Small intestine (tissue), 7 donors: ENCODE measurements around the gene ABCB6. TPM values are rescaled to one million over a fixed set of nuclear protein-coding genes. Genes with fewer than 3 reads are reported as not detected.
A peak's percentile ranks its signal among the peaks of the same experiment; 100 is the strongest.

Experiments
- DNase-seq, 2 donors: peaks; one replicate each; pipeline versions ENCODE4 v3.0.0 to v3.0.0-alpha.2; 2013
- FAIRE-seq: peaks from 2 replicates; lab custom pipeline; 2012; peaks lifted over from hg19 to GRCh38; lab: Jason Lieb, UNC
- H3K27ac ChIP-seq, 3 donors: one replicate each; pipeline ENCODE4 v1.5.1; 2013; ENCODE audit warnings: low read length in 2 of 3, mild to moderate bottlenecking in 2 of 3, control low read depth in 1 of 3, inconsistent platforms in 1 of 3, low read depth in 1 of 3, moderate library complexity in 1 of 3
- H3K27me3 ChIP-seq, 3 donors: one replicate each; pipeline ENCODE4 v1.6.1; 2013; ENCODE audit warnings: low read length in 3 of 3, inconsistent platforms in 1 of 3; ENCODE audit not compliant: control insufficient read depth in 3 of 3, insufficient read depth in 3 of 3
- H3K36me3 ChIP-seq, 3 donors: one replicate each; pipeline ENCODE4 v1.6.1; 2013; ENCODE audit warnings: low read length in 3 of 3, inconsistent platforms in 1 of 3, low read depth in 1 of 3, mild to moderate bottlenecking in 1 of 3, moderate library complexity in 1 of 3; ENCODE audit not compliant: control insufficient read depth in 3 of 3, insufficient read depth in 2 of 3
- H3K4me1 ChIP-seq, 3 donors: one replicate each; pipeline ENCODE4 v1.6.1; 2013; ENCODE audit warnings: low read length in 2 of 3, inconsistent platforms in 1 of 3, low read depth in 1 of 3, mild to moderate bottlenecking in 1 of 3, moderate library complexity in 1 of 3; ENCODE audit not compliant: control insufficient read depth in 3 of 3, insufficient read depth in 2 of 3
- H3K4me3 ChIP-seq, 3 donors: one replicate each; pipeline ENCODE4 v1.5.1; 2013; ENCODE audit warnings: low read length in 3 of 3, control low read depth in 1 of 3, inconsistent platforms in 1 of 3, low read depth in 1 of 3, mild to moderate bottlenecking in 1 of 3, moderate library complexity in 1 of 3
- H3K9me3 ChIP-seq, 2 donors: one replicate each; pipeline ENCODE4 v1.6.1; 2013; ENCODE audit warnings: low read depth in 1 of 2, low read length in 1 of 2; ENCODE audit not compliant: control insufficient read depth in 2 of 2, insufficient read depth in 1 of 2
- WGBS, 3 donors: extraction: QIAGEN DNeasy Blood & Tissue Kit; methylation state at CpG; one replicate each; pipeline ENCODE4 v1.1.7; 2013; 5-methylcytosine and 5-hydroxymethylcytosine counted together
- polyA plus RNA-seq, 4 donors: library from polyadenylated mRNA; stranded (reverse) in 3 of 4; unstranded in 1 of 4; fragments of 200-250 nt in 3 of 4; fragments of 120-200 nt in 1 of 4; gene quantifications; one replicate each; pipeline versions ENCODE4 v1.2.1 to v1.2.3, GENCODE V29; 2013
- donor health status: healthy with polysubstance abuse.
- donor health status: control.
- donor health status: control.
- donor health status: Bipolar disorder and iron deficiency.
- donor health status: healthy.

Gene ABCB6
- polyA plus RNA-seq, 4 donors, result 37.7 to 49.2 (median 43.0) TPM

DNA sequence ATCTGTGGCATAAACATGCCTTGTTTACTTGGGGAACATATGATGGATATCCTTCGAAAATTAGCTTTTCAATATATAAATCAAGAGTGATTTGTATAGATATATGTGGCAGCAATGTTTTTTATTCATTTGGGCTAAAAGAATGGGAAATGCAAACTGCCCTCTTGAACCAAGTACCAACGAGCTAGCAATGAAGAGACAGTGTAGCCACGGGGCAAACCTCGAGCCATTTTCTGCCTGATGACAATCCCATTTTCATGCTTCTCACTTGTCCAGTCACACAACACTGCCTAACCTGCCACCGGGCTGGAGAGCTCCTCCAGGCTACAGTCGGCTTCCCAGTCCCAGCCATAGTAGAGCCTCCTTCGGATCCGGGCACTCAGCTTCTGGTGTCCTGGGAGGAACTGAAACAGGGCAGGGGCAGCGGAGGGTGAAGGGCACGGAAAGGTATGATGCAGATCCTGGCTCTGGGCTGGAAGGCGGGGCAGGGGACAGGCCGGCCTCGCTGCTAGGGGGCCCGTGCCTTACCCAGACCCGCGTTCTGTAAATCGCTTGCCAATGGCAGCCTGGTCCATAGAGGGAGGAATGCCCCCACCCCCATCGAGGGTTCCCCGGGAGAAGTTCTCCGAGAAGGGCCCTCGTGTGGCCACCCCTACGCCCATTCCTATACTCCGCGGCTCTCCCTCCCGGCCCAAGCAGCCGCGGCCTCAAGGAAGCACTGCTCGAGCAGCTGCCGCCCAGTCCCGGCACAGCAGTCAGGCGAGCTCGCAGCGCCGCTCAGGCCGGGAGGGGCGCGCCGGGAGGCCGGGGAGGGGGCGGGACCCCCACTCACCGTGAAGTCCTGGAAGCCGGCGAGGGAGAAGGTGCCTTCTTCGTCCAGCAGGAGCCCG, 42.6 kb downstream of the ABCB6 start:
- WGBS, 3 donors, result 1 to 3% (median 2%) methylated on average over 29 to 45 of the region's 45 CpGs
- no peaks in the 10 kb centered on the region for H3K27me3 ChIP-seq
- DNase-seq (peak in 1 of 2 donors; percentile 71), FAIRE-seq (no peak)
- peaks cover 8 to 65% (median 23%) of the 10 kb centered on the region in 3 donors for H3K36me3 ChIP-seq
- H3K9me3 ChIP-seq, result no peaks in the 10 kb centered on the region
- peak overlapping the region; percentile 98 to 100 (median 100) for H3K27ac ChIP-seq
- H3K4me3 ChIP-seq, result peak overlapping the region; percentile 78 to 95 (median 86)
- peaks cover 7 to 10% (median 7%) of the 10 kb centered on the region in 3 donors for H3K4me1 ChIP-seq

DNA sequence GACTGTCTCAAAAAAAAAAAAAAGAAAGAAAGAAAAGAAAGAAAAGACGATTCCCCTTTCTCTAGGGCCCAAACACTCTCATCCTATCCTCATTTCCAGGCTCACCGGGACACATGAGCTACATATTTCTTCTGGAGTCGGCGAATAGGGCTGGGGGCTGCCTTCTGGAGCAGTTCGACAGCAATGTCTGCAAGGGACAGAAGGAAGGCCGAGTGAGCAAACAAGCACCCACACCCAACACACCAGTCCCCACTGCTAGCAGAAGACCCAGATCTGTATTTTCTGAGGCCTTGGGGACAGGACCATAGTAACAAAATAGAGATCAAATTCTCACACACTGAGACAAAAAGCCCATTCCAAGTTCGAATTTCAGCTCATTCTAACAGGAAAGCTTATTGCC, 43.3 kb downstream of the ABCB6 start:
- no peak overlapping the region for H3K27ac ChIP-seq
- 79 to 85% (median 80%) methylated on average over 7 of the region's 7 CpGs for WGBS, 3 donors
- peak overlapping the region in 2 of 3 donors; percentile 86 to 95 for H3K4me3 ChIP-seq
- H3K4me1 ChIP-seq, result peaks cover 7 to 15% (median 7%) of the 10 kb centered on the region in 3 donors
- no peaks in the 10 kb centered on the region for H3K9me3 ChIP-seq
- H3K36me3 ChIP-seq, result peaks cover 2 to 58% (median 16%) of the 10 kb centered on the region in 3 donors
- no peaks in the 10 kb centered on the region for H3K27me3 ChIP-seq
- no peak for DNase-seq
- FAIRE-seq, result no peak

DNA sequence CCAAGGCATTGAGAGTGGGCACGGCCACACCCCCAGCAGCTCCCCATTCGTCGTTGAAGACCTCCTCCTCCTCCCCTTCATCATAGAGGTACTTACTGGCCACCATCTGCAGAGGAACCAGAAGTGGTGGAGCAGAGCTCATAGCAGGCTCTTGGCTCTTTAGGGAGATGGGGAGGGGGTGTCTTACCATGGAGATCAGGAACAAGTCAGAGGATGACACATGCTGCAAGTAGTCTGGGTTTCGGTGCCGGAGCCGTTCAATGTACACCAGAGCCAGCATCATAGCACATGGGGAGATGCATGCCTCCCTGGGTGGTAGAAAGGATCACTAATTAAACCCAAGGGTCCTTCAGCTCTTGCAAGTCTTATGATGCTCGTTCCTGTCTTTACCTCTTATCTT, 44.0 kb downstream of the ABCB6 start:
- 82 to 88% (median 87%) methylated on average over 7 of the region's 7 CpGs for WGBS, 3 donors
- Histone ChIP-seq H3K4me1 (peaks cover 7 to 21% (median 7%) of the 10 kb centered on the region in 3 donors), H3K27ac (no peak overlapping the region), H3K9me3 (no peaks in the 10 kb centered on the region), H3K36me3 (peaks cover 2 to 51% (median 16%) of the 10 kb centered on the region in 3 donors), H3K4me3 (no peak overlapping the region), H3K27me3 (no peaks in the 10 kb centered on the region)
- DNase-seq (no peak), FAIRE-seq (no peak)

DNA sequence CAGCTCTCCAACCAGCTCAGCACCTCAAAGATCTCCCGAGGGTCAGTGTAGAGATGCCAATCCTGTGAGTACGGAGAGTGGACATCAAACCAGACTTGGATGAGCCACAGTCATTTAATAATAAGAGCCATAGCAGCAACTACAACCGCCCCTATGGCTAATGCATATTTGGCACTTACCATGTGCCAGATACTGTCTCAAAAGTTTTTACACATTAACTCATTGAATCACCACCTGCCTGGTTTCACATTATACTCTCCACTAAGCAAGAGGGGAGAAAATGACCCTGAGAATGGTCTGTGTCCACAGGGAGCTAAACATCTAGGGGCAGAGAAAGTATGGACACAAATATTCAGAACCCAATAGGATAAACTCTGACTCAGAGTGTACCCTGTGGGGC, 44.6 kb downstream of the ABCB6 start:
- H3K27me3 ChIP-seq, result no peaks in the 10 kb centered on the region
- no peak for DNase-seq
- no peak overlapping the region for H3K4me3 ChIP-seq
- peaks cover 2 to 47% (median 16%) of the 10 kb centered on the region in 3 donors for H3K36me3 ChIP-seq
- no peaks in the 10 kb centered on the region for H3K9me3 ChIP-seq
- H3K27ac ChIP-seq, result no peak overlapping the region
- peaks cover 3 to 27% (median 7%) of the 10 kb centered on the region in 3 donors for H3K4me1 ChIP-seq
- 82 to 88% (median 83%) methylated on average over 3 of the region's 3 CpGs for WGBS, 3 donors
- FAIRE-seq, result no peak

DNA sequence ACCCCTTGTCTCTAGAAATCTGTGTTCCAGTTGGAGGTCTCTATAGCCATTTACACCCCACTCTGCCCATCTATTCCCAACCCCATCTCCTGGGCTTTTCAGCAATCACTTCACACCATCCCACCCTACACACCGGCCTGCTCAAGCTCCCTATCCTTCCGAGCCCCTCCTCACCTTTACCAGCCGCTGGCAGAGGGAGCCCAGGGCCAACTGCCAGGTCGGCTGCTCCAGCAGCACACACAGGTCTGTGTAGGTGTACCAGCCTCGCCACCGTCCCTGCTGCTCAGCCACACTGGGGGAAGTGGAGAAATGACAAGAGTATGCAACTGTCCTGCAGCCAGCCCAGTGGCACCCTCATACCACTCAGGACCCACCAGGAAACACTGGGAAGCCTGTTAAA, 45.6 kb downstream of the ABCB6 start:
- Histone ChIP-seq H3K36me3 (peaks cover 2 to 44% (median 16%) of the 10 kb centered on the region in 3 donors), H3K27ac (no peak overlapping the region), H3K4me1 (peaks cover 3 to 27% (median 7%) of the 10 kb centered on the region in 3 donors), H3K4me3 (no peak overlapping the region), H3K27me3 (no peaks in the 10 kb centered on the region), H3K9me3 (no peaks in the 10 kb centered on the region)
- DNase-seq (no peak), FAIRE-seq (no peak)
- 90 to 96% (median 94%) methylated on average over 6 of the region's 6 CpGs for WGBS, 3 donors

DNA sequence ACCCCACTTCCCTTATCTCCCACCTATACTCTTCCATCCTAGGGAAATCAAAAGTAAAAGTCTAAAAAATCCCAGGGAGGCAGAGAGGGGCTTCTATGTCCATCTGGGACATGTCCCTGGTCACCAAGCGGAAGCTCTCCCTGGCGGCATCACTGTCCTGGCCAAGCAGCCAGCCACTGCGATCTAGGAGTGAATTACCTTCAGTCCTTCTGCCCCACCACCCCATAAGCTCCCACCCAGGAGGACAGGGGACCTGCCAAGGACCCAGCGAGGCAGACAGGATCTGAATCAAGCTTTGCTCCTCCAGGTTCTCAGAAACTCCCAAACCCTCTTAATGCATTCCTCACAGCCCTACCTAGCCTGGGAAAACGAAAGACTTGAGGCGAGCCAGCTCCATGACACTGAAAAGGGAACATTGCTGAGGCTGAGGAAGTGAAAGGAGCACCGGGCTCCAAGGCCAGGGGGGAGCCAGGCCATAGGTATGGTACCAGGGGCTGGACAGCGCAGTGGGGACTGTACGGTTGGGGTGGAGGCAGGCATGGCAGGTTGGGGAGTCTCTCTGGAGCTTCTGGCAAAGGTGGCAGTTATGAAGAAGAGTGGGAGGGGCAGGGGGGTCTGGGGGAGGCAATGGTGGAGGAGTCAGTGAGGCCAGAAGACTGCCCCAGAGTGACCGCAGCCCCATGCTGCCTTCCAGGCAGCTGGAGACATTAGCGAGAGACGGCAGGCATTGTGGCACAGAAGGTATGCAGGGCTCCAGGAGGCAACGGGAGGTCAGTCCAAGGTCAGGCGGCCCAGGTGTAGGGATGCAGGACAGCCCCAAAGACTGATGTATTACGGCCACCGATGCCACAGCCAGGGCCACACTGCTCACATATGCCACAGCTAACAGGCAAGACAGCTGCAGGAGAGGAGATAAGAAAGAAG, 46.3 kb downstream of the ABCB6 start:
- Histone ChIP-seq H3K27me3 (no peaks in the 10 kb centered on the region), H3K36me3 (peaks cover 2 to 48% (median 16%) of the 10 kb centered on the region in 3 donors), H3K9me3 (no peaks in the 10 kb centered on the region), H3K27ac (peak overlapping the region in 1 of 3 donors; percentile 60), H3K4me3 (no peak overlapping the region), H3K4me1 (peaks cover 3 to 26% (median 7%) of the 10 kb centered on the region in 3 donors)
- WGBS, 3 donors, result 86 to 89% (median 87%) methylated on average over 16 of the region's 16 CpGs
- FAIRE-seq, result no peak
- DNase-seq, result no peak

DNA sequence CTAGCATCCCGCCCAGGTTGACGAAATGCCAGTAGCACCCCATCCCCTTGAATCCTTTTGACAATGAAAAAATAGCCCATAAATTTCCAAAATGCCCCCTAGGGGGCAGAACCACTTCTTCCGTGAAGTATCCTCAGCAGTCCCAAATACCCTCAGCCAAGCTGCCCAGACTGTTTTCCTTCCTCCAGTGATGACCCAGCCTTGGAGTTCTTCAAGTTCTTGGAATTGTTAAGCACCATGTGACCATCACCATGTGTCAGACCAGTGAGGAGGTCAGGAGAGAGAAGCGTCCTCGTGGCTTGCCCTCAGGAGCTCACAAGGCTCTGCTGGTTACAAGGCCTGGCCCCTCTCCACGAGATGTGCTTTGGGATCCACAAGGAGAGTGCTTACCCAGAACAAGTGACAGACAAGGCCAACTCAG, 47.5 kb downstream of the ABCB6 start:
- WGBS, 3 donors, result 46 to 57% (median 47%) methylated on average over 6 of the region's 6 CpGs
- Histone ChIP-seq H3K4me1 (peaks cover 3 to 22% (median 7%) of the 10 kb centered on the region in 3 donors), H3K9me3 (no peaks in the 10 kb centered on the region), H3K27ac (peak overlapping the region in 2 of 3 donors; percentile 47 to 60), H3K36me3 (peaks cover 2 to 50% (median 16%) of the 10 kb centered on the region in 3 donors), H3K4me3 (no peak overlapping the region), H3K27me3 (no peaks in the 10 kb centered on the region)
- no peak for FAIRE-seq
- DNase-seq, result peak; percentile 50 to 57
